ENCODE measurements around the gene ABCE1. TPM values are rescaled to one million over a fixed set of nuclear protein-coding genes. Genes with fewer than 3 reads are reported as not detected.
A peak's percentile ranks its signal among the peaks of the same experiment; 100 is the strongest.

ABCE1 gene
- total and polyA plus RNA-seq, 2 donors (not counting 1 experiment from before 2014, with no cell fraction given) = 76.8 to 84.8 TPM

- H3K79me2 ChIP-seq (ENCODE audit: control insufficient read depth, insufficient read depth, low read length) = no peaks in the 10 kb centered on the region
- no peaks in the 10 kb centered on the region for H3K4me1 ChIP-seq (ENCODE audit: control insufficient read depth, extremely low read depth, insufficient read depth, low read length)
- H3K36me3 ChIP-seq (ENCODE audit: control insufficient read depth, insufficient read depth, low read length) = peaks cover 3% of the 10 kb centered on the region
- TF ChIP-seq EZH2 (IDR thresholded peaks at IDR 0.05; ENCODE audit: low read length, missing control alignments) (no peak), CTCF (conservative IDR thresholded peaks at IDR 0.05 in 1 of 2, IDR thresholded peaks at IDR 0.05 in 1 of 2; ENCODE audit: low read depth in 1 of 2, low read length in 2 of 2) (peak; percentile 55 to 64)
- no peak overlapping the region for H3K27ac ChIP-seq (ENCODE audit: insufficient read depth, low read length)
- H4K20me1 ChIP-seq (ENCODE audit: control insufficient read depth, extremely low read depth, insufficient read depth, low read length) = no peaks in the 10 kb centered on the region
- no peaks in the 10 kb centered on the region for H3K9me3 ChIP-seq (ENCODE audit: control insufficient read depth, insufficient read depth, low read depth, low read length)
- H2AFZ ChIP-seq (ENCODE audit: low read length) = no peak overlapping the region
- no peak overlapping the region for H3K4me2 ChIP-seq (ENCODE audit: extremely low read depth, insufficient read depth, low read length)
- H3K4me3 ChIP-seq (replicated peaks in 1 of 4; ENCODE audit: control extremely low read depth in 1 of 4, insufficient read depth in 1 of 4, low read depth in 3 of 4, low read length in 4 of 4) = no peak overlapping the region
- peak; percentile 34 to 39 for DNase-seq (ENCODE audit: low read depth in 2 of 2)
- no peaks in the 10 kb centered on the region for H3K27me3 ChIP-seq (ENCODE audit: control insufficient read depth, insufficient read depth, low read length)
- H3K9ac ChIP-seq (ENCODE audit: insufficient read depth, low read length) = no peak overlapping the region
Observed at GRCh38 chr4:145154573-145154972, 56.5 kb downstream of the ABCE1 start.

GRCh38 chr4:145155268-145155870 lies 57.3 kb downstream of the ABCE1 start:
- DNase-seq (ENCODE audit: low read depth in 2 of 2) = no peak
- Histone ChIP-seq H2AFZ (ENCODE audit: low read length) (no peak overlapping the region), H3K4me1 (ENCODE audit: control insufficient read depth, extremely low read depth, insufficient read depth, low read length) (no peaks in the 10 kb centered on the region), H4K20me1 (ENCODE audit: control insufficient read depth, extremely low read depth, insufficient read depth, low read length) (no peaks in the 10 kb centered on the region), H3K27me3 (ENCODE audit: control insufficient read depth, insufficient read depth, low read length) (no peaks in the 10 kb centered on the region), H3K79me2 (ENCODE audit: control insufficient read depth, insufficient read depth, low read length) (no peaks in the 10 kb centered on the region), H3K36me3 (ENCODE audit: control insufficient read depth, insufficient read depth, low read length) (peaks cover 4% of the 10 kb centered on the region), H3K9ac (ENCODE audit: insufficient read depth, low read length) (no peak overlapping the region), H3K4me3 (replicated peaks in 1 of 4; ENCODE audit: control extremely low read depth in 1 of 4, insufficient read depth in 1 of 4, low read depth in 3 of 4, low read length in 4 of 4) (no peak overlapping the region), H3K9me3 (ENCODE audit: control insufficient read depth, insufficient read depth, low read depth, low read length) (no peaks in the 10 kb centered on the region), H3K4me2 (ENCODE audit: extremely low read depth, insufficient read depth, low read length) (no peak overlapping the region), H3K27ac (ENCODE audit: insufficient read depth, low read length) (no peak overlapping the region)
- TF ChIP-seq CTCF (conservative IDR thresholded peaks at IDR 0.05 in 1 of 2, IDR thresholded peaks at IDR 0.05 in 1 of 2; ENCODE audit: low read depth in 1 of 2, low read length in 2 of 2) (no peak), EZH2 (IDR thresholded peaks at IDR 0.05; ENCODE audit: low read length, missing control alignments) (no peak)

GRCh38 chr4:145156986-145157385 lies 58.9 kb downstream of the ABCE1 start:
- H4K20me1 ChIP-seq (ENCODE audit: control insufficient read depth, extremely low read depth, insufficient read depth, low read length) = no peaks in the 10 kb centered on the region
- no peaks in the 10 kb centered on the region for H3K27me3 ChIP-seq (ENCODE audit: control insufficient read depth, insufficient read depth, low read length)
- no peak overlapping the region for H3K4me3 ChIP-seq (replicated peaks in 1 of 4; ENCODE audit: control extremely low read depth in 1 of 4, insufficient read depth in 1 of 4, low read depth in 3 of 4, low read length in 4 of 4)
- no peak overlapping the region for H2AFZ ChIP-seq (ENCODE audit: low read length)
- no peak for DNase-seq (ENCODE audit: low read depth in 2 of 2)
- no peaks in the 10 kb centered on the region for H3K79me2 ChIP-seq (ENCODE audit: control insufficient read depth, insufficient read depth, low read length)
- H3K27ac ChIP-seq (ENCODE audit: insufficient read depth, low read length) = no peak overlapping the region
- H3K4me1 ChIP-seq (ENCODE audit: control insufficient read depth, extremely low read depth, insufficient read depth, low read length) = no peaks in the 10 kb centered on the region
- TF ChIP-seq EZH2 (IDR thresholded peaks at IDR 0.05; ENCODE audit: low read length, missing control alignments) = no peak
- H3K9me3 ChIP-seq (ENCODE audit: control insufficient read depth, insufficient read depth, low read depth, low read length) = no peaks in the 10 kb centered on the region
- peaks cover 3% of the 10 kb centered on the region for H3K36me3 ChIP-seq (ENCODE audit: control insufficient read depth, insufficient read depth, low read length)
- no peak overlapping the region for H3K9ac ChIP-seq (ENCODE audit: insufficient read depth, low read length)
- no peak overlapping the region for H3K4me2 ChIP-seq (ENCODE audit: extremely low read depth, insufficient read depth, low read length)

Measured in fibroblast of lung (primary cell).